Glomerular endothelial cell (primary cell): ENCODE results near the gene ITGB5. TPM values are rescaled to one million over a fixed set of nuclear protein-coding genes. Genes with fewer than 3 reads are reported as not detected.
"Not testable (repeated sequence)": the region's sequence is repeated elsewhere in the genome, so short reads cannot be mapped to it uniquely, and the experiment has no call there.

Experiments used
- DNase-seq: peaks from one replicate; pipeline ENCODE4 v3.0.0-alpha.2; 2011; ENCODE audit warnings: low read depth, low spot score; ENCODE audit errors: extremely low read depth
- total RNA-seq: library from RNA; depleted of rRNA; stranded (reverse); fragments of >200 nt; gene quantifications from 2 replicates; pipeline ENCODE4 v1.2.3, GENCODE V29; 2015

ITGB5 gene
- total RNA-seq, 1 donor from 2014 or later = 174 TPM

GRCh38 chr3:124791639-124792151 lies 95.5 kb downstream of the ITGB5 start:
- DNase-seq = no peak

- no peak for DNase-seq
These were observed 96.0 kb downstream of the ITGB5 start for GRCh38 chr3:124791142-124791541.

GRCh38 chr3:124789103-124789502 lies 98.1 kb downstream of the ITGB5 start:
- DNase-seq = not testable (repeated sequence)

GRCh38 chr3:124788254-124788745 lies 98.9 kb downstream of the ITGB5 start:
- DNase-seq = no peak

DNA sequence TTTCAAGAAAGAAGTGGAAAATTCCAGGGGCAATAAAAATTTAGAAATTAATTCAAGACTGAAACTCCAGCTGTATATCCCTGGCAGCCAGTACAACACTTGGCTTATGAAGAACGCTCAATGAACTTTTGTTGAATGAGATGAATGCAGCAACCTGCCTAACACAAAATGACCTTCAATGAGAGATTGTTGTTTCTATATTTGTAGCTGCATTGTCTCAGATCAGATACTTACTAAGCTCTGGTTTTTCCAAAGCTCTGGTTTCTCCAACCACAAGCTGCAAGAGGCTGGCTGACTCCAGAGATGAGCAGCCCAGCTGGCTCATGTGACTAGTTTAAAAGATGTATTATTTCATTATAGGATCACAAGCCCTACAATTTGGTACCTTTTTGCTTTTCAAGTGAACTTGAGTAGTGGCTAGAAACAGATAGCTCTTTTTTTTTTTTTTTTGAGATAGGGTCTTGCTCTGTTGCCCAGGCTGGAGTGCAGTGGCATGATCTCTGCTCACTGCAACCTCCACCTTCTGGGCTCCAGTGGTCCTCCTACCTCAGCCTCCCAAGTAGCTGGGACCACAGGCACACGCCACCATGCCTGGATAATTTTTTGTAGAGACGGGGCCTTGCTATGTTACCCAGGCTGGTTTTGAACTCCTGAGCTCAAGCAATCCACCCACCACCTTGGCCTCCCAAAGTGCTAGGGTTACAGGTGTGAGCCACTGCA lies 99.5 kb downstream of the ITGB5 start:
- no peak for DNase-seq

GRCh38 chr3:124786511-124787241 lies 100.5 kb downstream of the ITGB5 start:
- DNase-seq = no peak

DNA sequence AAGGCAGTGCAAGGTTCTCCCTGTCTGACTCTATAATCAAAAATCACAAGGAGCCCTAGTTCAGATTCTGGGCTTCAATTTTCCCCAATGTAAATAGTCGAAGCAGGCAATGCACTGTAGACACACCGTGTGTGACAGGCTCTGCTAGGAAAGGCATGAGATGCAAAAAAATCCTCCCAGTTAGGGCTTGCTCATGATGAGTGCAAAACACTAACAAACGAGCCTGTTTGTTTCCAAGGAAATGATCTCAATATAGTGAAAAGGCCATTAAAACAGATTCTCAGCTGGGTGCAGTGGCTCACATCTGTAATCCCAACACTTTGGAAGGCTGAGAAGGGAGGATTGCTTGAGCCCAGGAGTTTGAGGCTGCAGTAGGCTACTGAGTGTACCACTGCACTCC lies 101.2 kb downstream of the ITGB5 start:
- DNase-seq = no peak

- no peak for DNase-seq
These were observed 102.3 kb downstream of the ITGB5 start for GRCh38 chr3:124784686-124785382.

GRCh38 chr3:124783696-124784095 lies 103.5 kb downstream of the ITGB5 start:
- no peak for DNase-seq

DNA sequence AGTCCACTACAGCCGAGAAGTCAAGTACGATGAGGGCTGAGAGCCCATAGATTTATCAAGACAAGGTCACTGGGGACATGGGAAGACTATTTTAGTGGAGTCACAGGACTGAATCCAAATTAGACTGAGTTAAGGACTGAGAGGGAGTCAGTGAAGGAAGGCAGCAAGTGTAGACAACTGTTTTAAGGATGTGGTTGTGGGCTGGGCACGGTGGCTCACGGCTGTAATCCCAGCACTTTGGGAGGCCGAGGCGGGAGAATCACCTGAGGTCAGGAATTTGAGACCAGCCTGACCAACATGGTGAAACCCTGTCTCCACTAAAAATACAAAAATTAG lies 104.8 kb downstream of the ITGB5 start:
- DNase-seq = not testable (repeated sequence)

GRCh38 chr3:124781476-124782376 lies 105.4 kb downstream of the ITGB5 start:
- DNase-seq = no peak

- no peak for DNase-seq
These were observed 106.2 kb downstream of the ITGB5 start for GRCh38 chr3:124780761-124781475.

DNA sequence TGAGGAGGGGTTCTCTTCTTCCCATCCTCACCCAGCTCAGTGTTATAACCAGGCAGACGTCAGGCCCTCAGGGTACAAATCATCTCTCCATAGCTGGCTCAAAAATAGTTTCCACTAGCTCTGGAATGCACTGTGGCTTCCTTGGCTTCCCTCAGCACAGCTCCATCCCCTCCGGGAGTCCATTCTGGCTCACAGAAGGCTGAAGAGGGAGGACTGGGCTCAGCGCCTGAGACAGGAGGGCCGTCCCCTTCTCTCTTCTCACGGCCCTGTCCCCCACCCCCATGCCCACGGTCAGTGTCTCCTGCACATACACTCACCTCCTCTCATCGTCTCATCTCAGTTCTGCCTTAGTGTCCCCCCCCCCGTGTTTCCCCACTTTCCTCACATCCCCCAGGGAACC lies 106.8 kb downstream of the ITGB5 start:
- no peak for DNase-seq

DNA sequence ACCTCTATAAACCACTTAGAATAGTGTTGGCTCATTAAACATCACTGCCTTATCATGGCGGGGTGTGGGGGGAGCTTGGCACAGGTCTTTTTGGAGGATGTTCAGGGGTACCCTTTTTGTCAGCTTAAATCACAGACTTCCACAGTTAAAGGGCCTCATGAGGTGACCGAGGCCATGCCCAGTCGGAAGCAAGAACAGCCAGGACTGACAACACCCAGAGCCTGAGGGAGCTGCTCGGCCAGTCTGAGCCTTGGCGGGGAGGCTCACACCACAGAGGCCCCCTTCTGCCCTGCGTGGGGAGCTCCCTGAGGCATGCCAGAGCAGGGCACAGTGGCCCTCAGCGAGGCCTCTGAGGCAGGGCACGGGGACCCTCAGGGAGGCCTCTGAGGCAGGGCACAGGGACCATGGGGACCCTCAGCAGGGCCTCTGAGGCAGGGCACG lies 107.4 kb downstream of the ITGB5 start:
- DNase-seq = no peak

DNA sequence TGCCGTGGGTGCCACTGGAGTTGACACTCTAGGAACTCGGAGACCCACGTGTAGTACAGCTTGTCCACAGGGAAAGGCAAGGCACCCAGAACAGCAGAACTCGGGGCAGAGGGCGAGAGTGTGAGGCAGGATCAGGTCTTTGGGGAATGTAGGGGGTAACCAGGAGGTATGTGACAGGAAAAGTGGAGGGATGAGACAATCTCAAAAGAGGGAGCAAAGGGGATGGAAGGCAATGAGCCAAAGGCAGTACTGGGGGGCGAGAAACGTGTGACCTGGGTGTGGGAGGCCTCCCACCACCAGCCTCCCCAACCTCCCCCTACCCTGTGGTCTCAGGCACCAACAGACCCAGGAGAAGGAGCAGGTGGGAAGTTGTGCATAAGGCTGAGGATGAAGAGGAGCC lies 108.0 kb downstream of the ITGB5 start:
- DNase-seq = no peak

DNA sequence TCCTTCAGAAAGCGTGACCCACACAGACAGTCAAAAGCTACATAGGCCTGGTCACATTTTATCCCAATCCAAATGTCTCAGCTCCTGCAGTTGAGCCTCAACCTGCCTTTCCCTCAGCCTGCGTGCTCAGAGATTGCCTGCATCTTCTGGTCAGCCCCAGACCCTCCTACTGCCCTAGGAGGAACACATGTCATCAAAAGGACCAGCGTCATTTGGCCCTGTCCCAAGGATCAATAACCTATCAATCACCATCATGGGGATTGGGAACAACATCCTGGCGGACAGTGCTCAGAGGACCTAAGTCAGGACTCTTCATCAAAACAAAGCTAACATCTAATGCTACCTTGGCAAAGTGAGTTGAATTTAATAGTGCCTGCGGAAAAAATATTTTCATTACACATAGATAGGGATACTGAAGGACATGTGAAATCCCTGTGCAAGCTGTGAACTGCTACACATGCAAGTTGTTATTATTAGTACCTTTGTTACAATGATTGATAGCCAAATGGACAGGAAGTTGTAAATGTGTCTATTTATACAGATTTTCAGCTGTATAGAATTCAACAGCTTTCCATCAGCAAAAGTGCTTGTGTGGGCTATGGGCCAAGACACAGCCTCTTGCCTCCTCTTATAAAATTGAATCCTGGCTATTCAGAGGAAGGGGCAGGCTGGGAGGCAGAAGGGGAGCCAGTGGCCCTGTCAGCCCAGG lies 109.2 kb downstream of the ITGB5 start:
- no peak for DNase-seq

- DNase-seq = no peak
These were observed 110.3 kb downstream of the ITGB5 start for GRCh38 chr3:124776856-124777255.

DNA sequence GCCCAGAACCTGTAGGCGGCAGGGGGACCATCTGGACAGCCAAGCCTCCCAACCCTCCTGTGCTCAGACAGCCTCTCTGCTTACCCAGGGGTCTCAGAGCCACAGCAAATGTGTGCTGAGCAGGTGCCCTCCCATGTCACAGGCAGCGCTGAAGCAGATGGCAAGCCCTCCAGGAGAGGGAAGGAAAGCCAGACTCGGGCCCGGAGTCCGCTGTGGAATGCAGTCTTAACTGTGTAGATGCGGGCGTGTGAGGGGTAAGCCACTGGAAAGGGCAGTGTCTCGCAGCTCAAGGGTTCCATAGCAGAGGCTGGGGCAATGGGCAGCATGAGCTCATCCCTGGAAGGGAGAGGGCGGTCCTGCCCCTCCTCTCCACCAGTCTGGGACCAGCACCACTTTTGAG lies 111.3 kb downstream of the ITGB5 start:
- no peak for DNase-seq

DNA sequence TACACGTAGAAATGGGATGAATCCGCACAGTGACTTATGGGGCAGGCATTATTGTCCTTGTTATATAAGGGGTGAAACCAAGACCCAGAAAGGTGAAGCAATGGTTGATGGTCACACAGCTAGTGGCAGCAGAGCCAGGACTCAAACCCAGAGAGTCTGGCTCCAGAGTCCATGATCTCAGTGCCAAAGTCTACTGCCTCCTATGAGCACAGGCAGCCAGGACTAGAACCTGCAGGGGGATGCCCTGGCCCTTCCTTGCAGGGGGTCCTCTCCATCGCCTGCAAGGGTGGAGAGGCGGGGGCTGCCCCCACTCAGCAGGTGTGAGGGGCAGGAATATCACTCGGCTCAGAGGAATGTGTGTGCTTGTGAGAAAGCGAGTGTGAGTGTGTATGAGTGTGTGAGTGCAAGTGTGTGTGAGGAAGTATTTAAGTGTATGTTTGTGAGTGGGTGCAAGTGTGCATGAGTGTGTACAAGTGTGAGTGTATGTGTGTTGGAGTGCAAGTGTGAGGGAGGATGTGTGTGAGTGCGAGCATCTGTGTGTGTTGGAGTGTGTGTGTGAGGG lies 112.2 kb downstream of the ITGB5 start:
- no peak for DNase-seq
